NCI-H2196 (cell line): ENCODE measurements around the gene HMCES.
"Not testable (repeated sequence)": the region's sequence is repeated elsewhere in the genome, so short reads cannot be mapped to it uniquely, and the experiment has no call there.

Experiments
- DNase-seq: peaks from one replicate; lab custom pipeline; 2025; ENCODE audit not compliant: unreplicated experiment; lab: John Stamatoyannopoulos, UW

Gene HMCES

DNA sequence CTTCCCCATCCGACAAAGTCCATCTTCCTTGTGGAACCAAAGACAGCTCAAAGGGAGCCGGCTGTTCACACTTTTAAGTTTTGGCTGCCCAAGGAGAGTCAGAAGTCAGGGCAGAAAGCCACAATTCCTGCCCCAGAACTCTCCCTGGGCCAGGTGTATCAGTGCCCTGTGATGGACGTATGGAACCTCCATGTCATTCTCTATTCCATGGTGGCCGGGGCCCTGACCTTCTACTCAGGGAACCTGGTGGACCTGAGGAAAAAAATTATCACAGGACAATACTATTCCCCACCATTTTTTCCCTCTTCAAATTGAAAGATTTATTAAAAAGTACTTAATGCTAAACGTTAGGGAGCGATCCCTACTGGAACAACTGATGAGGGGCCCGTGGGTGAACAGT is 66.6 kb downstream of the HMCES start:
- no peak for DNase-seq

DNA sequence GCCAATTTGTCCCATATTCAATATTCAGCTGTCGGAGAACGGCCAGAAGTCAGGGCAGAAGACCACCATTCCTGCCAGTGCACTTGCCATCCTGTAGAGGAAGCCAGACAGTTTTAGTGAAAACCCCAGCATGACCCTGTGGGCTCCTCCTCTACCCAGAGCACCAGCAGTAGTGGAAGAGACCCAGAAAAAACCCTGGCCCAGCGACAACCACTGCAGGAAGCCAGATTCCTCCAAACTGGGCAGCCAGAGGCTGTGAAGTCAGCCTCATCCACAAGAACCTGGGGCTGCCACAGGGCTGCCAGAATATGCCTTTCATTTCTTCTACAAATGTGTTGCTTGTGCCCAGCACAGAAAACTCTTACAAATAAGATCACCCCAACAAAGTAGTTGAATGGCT is 67.3 kb downstream of the HMCES start:
- no peak for DNase-seq

DNA sequence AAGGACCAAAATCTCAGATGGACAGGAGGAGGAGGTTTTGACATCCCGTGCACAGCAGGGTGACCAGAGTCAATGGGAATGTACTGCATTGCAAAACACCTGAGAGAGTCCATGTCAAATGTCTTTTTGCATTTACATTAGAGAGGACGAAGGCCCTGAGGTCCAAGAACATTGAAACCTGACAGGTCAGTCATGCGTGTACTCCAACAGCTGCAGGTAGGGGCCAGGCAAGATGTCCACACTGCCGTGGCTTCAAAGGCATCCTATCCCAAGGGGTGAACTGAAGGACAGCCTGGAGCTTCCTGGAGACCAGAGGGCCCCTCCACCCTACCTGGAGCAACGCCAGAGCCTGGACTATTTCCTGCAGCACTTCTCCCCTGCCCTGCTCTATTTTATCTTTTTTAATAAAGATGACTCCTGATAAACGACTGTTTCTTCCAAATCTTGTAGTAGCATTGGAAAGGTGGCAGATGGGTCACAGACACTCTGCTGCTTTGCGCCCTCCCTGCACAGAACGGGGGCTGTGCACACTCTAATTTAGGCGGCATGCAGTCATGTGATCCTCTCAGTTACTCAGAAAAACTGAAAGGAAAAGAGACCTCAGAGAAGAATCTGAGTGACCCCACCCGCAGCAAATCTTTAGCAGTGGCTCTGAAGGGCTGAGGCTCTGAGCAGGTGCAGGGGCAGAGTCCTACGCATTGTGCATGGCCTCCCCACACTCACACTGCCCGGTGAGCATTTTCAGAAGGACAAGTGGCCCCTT is 68.2 kb downstream of the HMCES start:
- DNase-seq, result no peak

DNA sequence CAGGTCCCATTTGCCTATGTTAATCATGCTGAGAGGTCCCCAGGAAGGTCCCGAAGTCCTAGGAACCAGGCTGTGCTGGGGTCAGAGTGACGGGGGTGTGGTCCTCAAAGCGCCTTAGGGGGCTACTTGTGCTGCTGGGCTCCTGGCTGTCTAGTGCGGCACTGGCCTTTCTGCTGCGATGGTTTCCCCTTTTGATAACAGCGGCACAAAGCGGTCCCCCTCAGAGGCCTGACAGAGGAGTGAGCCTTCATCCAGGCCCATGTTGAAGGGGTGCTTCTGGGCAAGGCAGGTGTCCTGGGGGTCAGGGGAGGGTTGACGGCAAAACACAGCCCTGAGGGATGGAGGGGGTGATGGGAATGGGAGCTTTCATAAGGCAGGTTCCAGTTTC is 68.8 kb downstream of the HMCES start:
- DNase-seq, result no peak

DNA sequence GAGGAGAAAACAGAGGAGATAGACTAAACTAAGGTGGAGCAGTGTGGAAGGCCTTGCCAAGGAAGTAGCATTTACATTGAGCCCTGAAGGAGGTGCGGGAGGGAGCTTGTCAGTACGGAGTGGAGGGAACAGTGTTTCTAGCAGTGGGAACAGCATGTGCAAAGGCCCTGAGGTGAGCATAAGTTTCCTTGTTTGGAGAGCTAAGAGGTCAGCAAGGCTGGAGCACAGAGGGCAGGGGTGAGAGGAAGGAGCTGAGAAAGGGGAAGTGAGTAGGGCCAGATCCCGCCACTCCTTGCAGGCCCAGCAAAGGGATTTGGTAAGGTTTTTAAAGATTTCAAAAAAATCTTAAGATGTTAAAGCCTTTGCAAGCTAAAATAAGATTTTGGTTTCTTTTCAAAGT is 70.1 kb downstream of the HMCES start:
- no peak for DNase-seq

DNA sequence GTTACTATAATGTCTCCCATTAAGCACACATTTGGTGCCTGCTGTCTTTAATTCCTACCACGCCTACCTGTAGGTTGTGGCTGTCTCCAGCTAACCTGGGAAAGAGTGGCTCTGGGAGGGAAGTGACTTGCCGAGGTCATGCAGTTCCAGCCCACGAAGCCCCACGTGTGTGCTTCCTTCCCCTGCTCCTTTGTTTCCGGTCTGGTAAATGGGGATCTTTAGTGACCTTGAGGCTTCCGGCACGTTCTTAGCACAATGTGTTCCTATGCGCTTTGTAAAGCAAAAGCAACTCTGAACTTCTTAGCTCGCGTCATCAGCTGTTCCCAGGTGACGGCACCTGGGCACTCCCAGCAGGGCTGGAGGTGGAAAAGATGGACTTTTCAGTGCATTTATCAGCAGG is 70.5 kb downstream of the HMCES start:
- not testable (repeated sequence) for DNase-seq

DNA sequence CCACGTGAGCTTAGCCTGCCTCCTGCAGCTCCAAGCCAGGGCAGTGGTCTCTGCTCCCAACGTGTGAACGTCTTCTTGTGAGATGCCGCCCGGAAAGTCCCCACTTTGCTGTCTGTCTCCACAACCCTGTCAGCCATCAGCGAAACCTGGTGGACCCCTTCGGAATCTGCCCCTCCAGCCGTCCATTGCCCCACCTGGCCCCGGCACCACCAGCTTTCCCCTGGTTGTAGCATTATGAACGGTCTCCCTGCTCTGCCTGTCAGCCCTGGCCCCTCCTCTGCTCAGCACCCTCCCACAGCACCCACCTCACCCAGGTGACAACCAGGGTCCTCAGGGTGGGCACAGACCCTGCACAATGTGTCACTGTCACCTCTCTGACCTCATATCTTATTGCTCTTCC is 71.1 kb downstream of the HMCES start:
- no peak for DNase-seq

DNA sequence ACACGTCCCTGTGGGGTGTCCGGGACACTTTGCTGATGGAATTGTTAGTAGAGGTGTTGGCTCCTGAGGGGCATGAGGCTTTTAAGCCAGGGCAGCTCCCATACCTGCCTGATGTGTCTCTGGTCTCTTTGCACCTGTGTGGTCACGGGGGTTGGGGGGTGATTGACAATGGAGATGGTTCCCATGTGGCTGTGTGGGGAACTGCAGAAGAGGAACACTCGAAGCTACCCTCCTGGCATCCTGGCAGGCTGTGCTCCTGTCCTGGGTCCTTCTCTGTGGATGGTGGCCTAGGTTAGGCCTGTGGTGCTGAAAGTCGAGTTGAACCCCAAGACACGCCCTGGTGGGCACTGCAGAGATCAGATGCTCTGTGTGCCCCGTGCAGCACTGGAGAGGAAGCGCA is 73.4 kb downstream of the HMCES start:
- no peak for DNase-seq

DNA sequence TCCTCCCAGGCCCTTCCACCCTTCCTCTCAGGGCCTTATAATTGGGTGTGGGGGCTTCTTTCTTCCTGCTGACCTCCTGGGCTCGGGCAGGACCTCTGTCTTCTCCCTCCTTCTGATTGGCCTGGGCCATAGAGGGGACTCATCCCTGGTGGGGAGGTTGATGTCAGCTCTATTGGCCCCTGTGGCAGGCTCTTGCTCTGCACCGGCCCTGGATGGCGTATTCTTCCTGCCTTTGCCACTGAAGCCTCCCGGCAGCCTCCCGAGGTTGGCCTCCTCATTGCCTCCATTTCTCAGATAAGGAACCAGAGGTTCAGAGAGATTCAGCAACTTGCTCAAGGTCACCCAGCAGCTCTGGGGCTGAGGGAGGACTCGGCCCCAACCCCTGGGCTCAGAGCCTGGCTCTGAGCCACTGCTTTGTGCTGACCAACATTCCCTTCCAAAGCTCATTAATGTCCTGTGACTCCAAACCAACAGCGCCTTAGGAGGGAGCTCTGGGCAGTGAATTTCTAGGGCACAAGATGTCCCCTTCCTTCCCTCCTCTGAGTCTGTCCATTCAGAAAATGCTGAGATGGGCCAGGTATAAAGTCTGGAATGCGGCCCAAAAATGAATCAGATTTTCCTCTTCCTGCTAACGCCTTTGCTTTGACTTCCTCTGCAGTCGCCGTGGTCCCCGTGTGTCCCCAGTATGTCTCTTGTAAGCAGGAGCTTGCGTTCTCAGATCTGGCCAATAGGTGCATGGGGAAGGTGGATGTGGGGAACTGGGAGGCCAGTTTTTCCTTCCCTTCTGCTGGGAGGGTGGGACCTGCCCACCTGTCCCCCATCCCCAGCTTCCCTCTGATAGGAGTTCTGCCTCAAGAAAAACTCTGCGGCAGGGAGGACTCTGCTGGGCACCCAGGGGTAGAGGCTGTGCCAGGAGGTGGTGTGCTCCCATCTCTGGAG is 74.2 kb downstream of the HMCES start:
- DNase-seq, result no peak

DNA sequence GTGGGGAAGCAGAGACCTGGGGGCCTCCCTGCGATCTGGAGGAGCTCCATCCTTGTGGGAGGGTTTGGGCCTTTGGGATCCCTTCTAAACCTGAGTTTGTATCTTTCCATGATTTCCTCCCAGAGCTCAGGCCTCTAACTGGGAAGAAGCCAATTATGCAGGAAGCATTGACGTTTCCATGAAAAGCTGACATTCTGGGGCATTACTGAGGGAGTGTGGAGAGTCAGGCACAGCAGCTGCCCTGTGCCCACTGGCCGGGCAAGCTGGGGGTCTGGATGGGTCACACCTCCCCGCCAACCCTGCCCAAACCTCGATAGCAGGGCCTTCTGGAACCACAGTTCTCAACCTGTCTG is 74.9 kb downstream of the HMCES start:
- DNase-seq, result no peak
